ENCODE data around the gene MAP2K2. TPM values are rescaled to one million over a fixed set of nuclear protein-coding genes. Genes with fewer than 3 reads are reported as not detected.

Gene MAP2K2
- total RNA-seq, 1 experiment from 2014 or later: 151 TPM

GRCh38 chr19:4069331-4069959 lies 54.5 kb downstream of the MAP2K2 start:
- no peak for TF ChIP-seq CTCF (IDR thresholded peaks at IDR 0.05)
- TF ChIP-seq SIN3A (IDR thresholded peaks at IDR 0.05; ENCODE audit: borderline replicate concordance, insufficient read depth, low read depth, low read length): no peak
- no peak for TF ChIP-seq POLR2AphosphoS5 (IDR thresholded peaks at IDR 0.05; ENCODE audit: low read depth, low read length)
- TF ChIP-seq REST (IDR thresholded peaks at IDR 0.05; ENCODE audit: insufficient read depth in 1 of 2, low read depth in 2 of 2, low read length in 1 of 2): no peak
- intact Hi-C loops (cut with micrococcal nuclease; ENCODE audit: unreplicated experiment) (no loop called here), in situ Hi-C loops (cut with HindIII; ENCODE audit: low pct_unique_long_range_greater_than_20kb, low sequenced_read_pairs) (no loop called here)
- BruUV-seq (replicated peaks): no TSS peak
- DNase-seq (ENCODE audit: low read depth, low spot score) (no peak), ATAC-seq (no peak)
- CTCF ChIA-PET: no interaction called here
- H3K4me1 ChIP-seq (ENCODE audit: control insufficient read depth, insufficient read depth, low read length): 0 out of 2 replicates have a peak, but pooled peaks cover 5% of the 10 kb centered on the region
- no peaks in the 10 kb centered on the region; the same call in 1 of the 2 replicates for H3K36me3 ChIP-seq (ENCODE audit: control insufficient read depth, insufficient read depth, low read length)
- no peaks in the 10 kb centered on the region for H3K9me3 ChIP-seq (ENCODE audit: control insufficient read depth, insufficient read depth, low read depth, low read length)
- H3K27ac ChIP-seq (ENCODE audit: low read length): no peak overlapping the region
- no peaks in the 10 kb centered on the region for H3K27me3 ChIP-seq (ENCODE audit: control insufficient read depth, insufficient read depth, low read length)
- no peak overlapping the region for H3K4me3 ChIP-seq (ENCODE audit: low read depth in 2 of 2, low read length in 2 of 2)
- POLR2A ChIA-PET: no interaction called here

- Histone ChIP-seq H3K4me3 (ENCODE audit: low read depth in 2 of 2, low read length in 2 of 2) (peak overlapping the region; percentile 48 to 59), H3K4me1 (ENCODE audit: control insufficient read depth, insufficient read depth, low read length) (0 out of 2 replicates have a peak, but pooled peaks cover 5% of the 10 kb centered on the region), H3K27ac (ENCODE audit: low read length) (peak overlapping the region; percentile 26; the same call in 1 of the 2 replicates), H3K27me3 (ENCODE audit: control insufficient read depth, insufficient read depth, low read length) (no peaks in the 10 kb centered on the region), H3K36me3 (ENCODE audit: control insufficient read depth, insufficient read depth, low read length) (no peaks in the 10 kb centered on the region; the same call in 1 of the 2 replicates), H3K9me3 (ENCODE audit: control insufficient read depth, insufficient read depth, low read depth, low read length) (no peaks in the 10 kb centered on the region)
- no peak for ATAC-seq
- CTCF ChIA-PET: no interaction called here
- TF ChIP-seq TCF7L2 (IDR thresholded peaks at IDR 0.05; ENCODE audit: low read depth, low read length) (no peak), POLR2AphosphoS5 (IDR thresholded peaks at IDR 0.05; ENCODE audit: low read depth, low read length) (no peak), CTCF (IDR thresholded peaks at IDR 0.05) (no peak), SIN3A (IDR thresholded peaks at IDR 0.05; ENCODE audit: borderline replicate concordance, insufficient read depth, low read depth, low read length) (no peak), REST (IDR thresholded peaks at IDR 0.05; ENCODE audit: insufficient read depth in 1 of 2, low read depth in 2 of 2, low read length in 1 of 2) (no peak)
- intact Hi-C loops (cut with micrococcal nuclease; ENCODE audit: unreplicated experiment): no loop called here
- in situ Hi-C loops (cut with HindIII; ENCODE audit: low pct_unique_long_range_greater_than_20kb, low sequenced_read_pairs): no loop called here
- POLR2A ChIA-PET: no interaction called here
- BruUV-seq (replicated peaks): no TSS peak
- DNase-seq (ENCODE audit: low read depth, low spot score): no peak
Observed at GRCh38 chr19:4068047-4068966, 55.6 kb downstream of the MAP2K2 start.
